ENCODE results near the gene CORT.

GRCh38 chr1:10467078-10467477 lies 17.2 kb downstream of the CORT start:
- TF ChIP-seq CTCF (IDR thresholded peaks at IDR 0.05) (no peak), ZFX (IDR thresholded peaks at IDR 0.05; ENCODE audit: borderline replicate concordance) (no peak)

Data from 22Rv1 (cell line).